Omental fat pad (tissue), 4 donors: ENCODE data around the gene HS6ST2. TPM values are rescaled to one million over a fixed set of nuclear protein-coding genes. Genes with fewer than 3 reads are reported as not detected.

Source experiments
- small RNA-seq: library from RNA; depleted of rRNA; stranded (forward); fragments of <200 nt; gene quantifications from one replicate; pipeline ENCODE3, GENCODE V24; 2016
- total RNA-seq, 4 donors: library from RNA; depleted of rRNA; stranded (reverse); fragments of >200 nt; gene quantifications; one replicate each; pipeline ENCODE4 v1.1.0, GENCODE V29; 2016

The HS6ST2 gene
- total RNA-seq, 4 donors from 2014 or later: 0.13 to 1.1 (median 0.46) TPM; not detected in 1

Small RNAs within 50 kb of the gene (small RNA-seq; reads per million reads assigned to genes)
- gene RNU6-98P (not detected), gene Z82205.1 (not detected)

Other genes starting within 250 kb of the HS6ST2 start
- gene USP26, start 138.5 kb upstream of the HS6ST2 start, total RNA-seq: not detected